Gastrocnemius medialis (tissue), 4 donors: ENCODE results near the gene VPS26B. TPM values are rescaled to one million over a fixed set of nuclear protein-coding genes. Genes with fewer than 3 reads are reported as not detected.

Experiments used
- ATAC-seq, 2 donors: fragments of 150-250 bp; one replicate each; pipeline ENCODE4 v1.9.1; 2016
- DNase-seq, 2 donors: peaks; one replicate each; pipeline ENCODE4 v3.0.0-alpha.2; 2019
- H3K27ac ChIP-seq, 4 donors: fragments of 200-600 bp; sonication (generic); 1 replicate in 1 of 4; 2 replicates in 3 of 4; pipeline ENCODE4 v1.5.1; 2016 to 2018; ENCODE audit warnings: mild to moderate bottlenecking in 2 of 4, moderate library complexity in 1 of 4
- H3K27me3 ChIP-seq, 3 donors: fragments of 200-600 bp; sonication (generic) in 2 of 3; 1 replicate in 1 of 3; 2 replicates in 2 of 3; pipeline versions ENCODE4 v1.5.1 to v1.6.0; 2016 to 2019; ENCODE audit warnings: mild to moderate bottlenecking in 1 of 3, moderate library complexity in 1 of 3
- H3K36me3 ChIP-seq, 2 donors: fragments of 200-600 bp; sonication (generic) in 1 of 2; one replicate each; pipeline ENCODE4 v1.5.1; 2017 to 2018
- H3K4me1 ChIP-seq, 2 donors: fragments of 200-600 bp; sonication (generic) in 1 of 2; one replicate each; pipeline ENCODE4 v1.5.1; 2016 to 2017; ENCODE audit warnings: mild to moderate bottlenecking in 2 of 2
- H3K4me3 ChIP-seq, 4 donors: fragments of 200-600 bp; sonication (generic) in 3 of 4; 1 replicate in 1 of 4; 2 replicates in 3 of 4; pipeline ENCODE4 v1.5.1; 2016 to 2019; ENCODE audit warnings: mild to moderate bottlenecking in 2 of 4
- H3K9me3 ChIP-seq, 3 donors: fragments of 200-600 bp; sonication (generic) in 2 of 3; 1 replicate in 1 of 3; 2 replicates in 2 of 3; pipeline ENCODE4 v1.5.1; 2016 to 2019
- CTCF ChIP-seq, 5 experiments: fragments of 450-650 bp in 3 of 5; fragments of 200-600 bp in 2 of 5; sonication (generic) in 2 of 5; IDR thresholded peaks in 4 of 5; conservative IDR thresholded peaks in 1 of 5; 1 replicate in 4 of 5; 2 replicates in 1 of 5; pipeline ENCODE4 v1.5.1; 2016 to 2019; ENCODE audit warnings: antibody characterized with exemption in 5 of 5, mild to moderate bottlenecking in 3 of 5, moderate library complexity in 3 of 5
- POLR2A ChIP-seq, 2 donors: fragments of 450-650 bp; IDR thresholded peaks; one replicate each; pipeline ENCODE4 v1.6.1; 2017; ENCODE audit warnings: antibody characterized with exemption in 2 of 2, mild to moderate bottlenecking in 2 of 2, moderate library complexity in 2 of 2
- in situ Hi-C, 4 donors: fragments of 200-750 bp; cut with MboI; loops; one replicate each; pipeline versions ENCODE4 v1.15.0 to v1.8.0; 2017; ENCODE audit warnings: low sequenced_read_pairs in 4 of 4
- intact Hi-C: fragments of 100-400 bp; cut with DNase I; formaldehyde crosslinking; loops from one replicate; pipeline ENCODE4 v1.15.1; 2023; ENCODE audit warnings: low total_unique reads
- total RNA-seq, 4 donors: library from RNA; depleted of rRNA; stranded (reverse); fragments of >200 nt; gene quantifications; one replicate each; pipeline versions ENCODE4 v1.1.0 to v1.2.3, GENCODE V29; 2016

Gene VPS26B
- total RNA-seq, 4 donors from 2014 or later: 15.4 to 32.9 (median 22.2) TPM

DNA sequence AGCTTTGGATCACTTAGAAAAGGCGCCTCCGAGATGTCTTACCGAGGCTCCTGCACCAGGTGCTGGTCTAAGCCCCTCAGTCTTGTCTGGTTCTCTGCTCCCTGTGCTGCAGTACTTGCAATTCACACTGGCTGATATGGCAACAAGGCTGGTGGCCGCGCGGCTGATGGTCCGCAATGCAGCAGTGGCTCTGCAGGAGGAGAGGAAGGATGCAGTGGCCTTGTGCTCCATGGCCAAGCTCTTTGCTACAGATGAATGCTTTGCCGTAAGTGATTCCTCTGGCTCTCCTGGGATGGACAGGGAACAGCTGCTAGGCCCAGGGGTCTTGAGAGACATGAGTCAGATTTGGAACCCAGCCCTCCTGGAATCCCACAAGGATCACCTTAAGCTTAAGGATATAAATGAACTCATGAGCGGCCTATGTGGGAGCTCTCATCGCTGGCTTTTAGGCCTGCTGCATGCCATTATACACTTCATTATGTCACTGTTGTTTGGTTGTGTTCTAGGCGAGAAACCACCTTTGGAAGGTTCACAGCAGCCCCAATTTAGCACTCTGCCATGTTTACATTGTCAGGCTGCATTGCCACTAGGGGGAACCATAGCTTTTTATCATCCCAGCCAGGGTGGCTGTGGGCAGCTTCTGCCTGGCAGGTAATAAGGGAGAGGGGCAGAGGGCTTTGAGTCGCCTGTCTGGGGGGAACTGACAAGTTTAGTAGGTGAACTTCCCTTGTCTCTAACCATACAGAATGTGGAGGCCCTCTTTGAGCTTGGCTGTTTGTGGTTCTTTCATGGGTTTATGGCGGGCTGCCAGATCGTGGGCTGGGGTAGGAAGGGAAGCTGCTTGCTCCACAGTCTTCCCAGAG, 37.4 kb downstream of the VPS26B start:
- Histone ChIP-seq H3K27me3 (no peaks in the 10 kb centered on the region), H3K9me3 (no peaks in the 10 kb centered on the region), H3K4me3 (no peak overlapping the region), H3K4me1 (no peaks in the 10 kb centered on the region), H3K36me3 (peaks cover 0 to 77% of the 10 kb centered on the region in 2 donors), H3K27ac (no peak overlapping the region)
- no peak for ATAC-seq
- in situ Hi-C loops: no loop called here
- no peak for TF ChIP-seq POLR2A (IDR thresholded peaks at IDR 0.05)
- TF ChIP-seq CTCF (IDR thresholded peaks at IDR 0.05 in 4 of 5, conservative IDR thresholded peaks at IDR 0.05 in 1 of 5): peak in 1 of 5 experiments; percentile 27
- intact Hi-C loops: no loop called here
- DNase-seq: no peak

GRCh38 chr11:134264966-134265764, 40.7 kb downstream of the VPS26B start:
- Histone ChIP-seq H3K4me3 (no peak overlapping the region), H3K4me1 (no peaks in the 10 kb centered on the region), H3K27me3 (peaks cover 0 to 4% (median 0%) of the 10 kb centered on the region in 3 donors), H3K27ac (no peak overlapping the region), H3K36me3 (peaks cover 0 to 49% of the 10 kb centered on the region in 2 donors), H3K9me3 (no peaks in the 10 kb centered on the region)
- ATAC-seq (no peak), DNase-seq (no peak)
- intact Hi-C loops: no loop called here
- in situ Hi-C loops: no loop called here
- no peak for TF ChIP-seq POLR2A (IDR thresholded peaks at IDR 0.05)
- no peak for TF ChIP-seq CTCF (IDR thresholded peaks at IDR 0.05 in 4 of 5, conservative IDR thresholded peaks at IDR 0.05 in 1 of 5)

- intact Hi-C loops (no loop called here), in situ Hi-C loops (no loop called here)
- Histone ChIP-seq H3K9me3 (no peaks in the 10 kb centered on the region), H3K27ac (no peak overlapping the region), H3K4me3 (no peak overlapping the region), H3K27me3 (peaks cover 1 to 7% (median 7%) of the 10 kb centered on the region in 3 donors), H3K36me3 (peaks cover 0 to 37% of the 10 kb centered on the region in 2 donors), H3K4me1 (no peaks in the 10 kb centered on the region)
- no peak for ATAC-seq
- DNase-seq: no peak
- no peak for TF ChIP-seq POLR2A (IDR thresholded peaks at IDR 0.05)
- no peak for TF ChIP-seq CTCF (IDR thresholded peaks at IDR 0.05 in 4 of 5, conservative IDR thresholded peaks at IDR 0.05 in 1 of 5)
These were observed 42.0 kb downstream of the VPS26B start for GRCh38 chr11:134266440-134266839.

DNA sequence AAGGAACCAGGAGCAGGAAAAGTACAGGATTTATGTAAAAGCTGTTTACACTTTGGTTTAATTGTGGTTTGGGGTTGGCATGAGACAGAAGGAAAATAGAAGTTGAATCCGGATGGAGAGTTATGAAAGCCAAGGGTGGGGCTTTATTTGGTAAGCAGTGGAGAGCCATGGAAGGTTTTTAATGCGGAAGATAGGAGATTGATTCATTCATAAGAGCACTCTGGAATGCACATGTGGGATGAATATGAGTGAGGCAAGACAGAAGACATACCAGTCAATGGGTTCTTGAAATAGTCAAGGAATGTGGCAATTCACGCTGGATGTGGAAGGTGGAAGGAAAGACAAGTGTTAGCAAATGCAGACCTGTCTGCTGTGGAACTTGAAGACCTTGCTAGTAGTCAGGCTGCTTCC, 42.4 kb downstream of the VPS26B start:
- H3K4me3 ChIP-seq: no peak overlapping the region
- TF ChIP-seq CTCF (IDR thresholded peaks at IDR 0.05 in 4 of 5, conservative IDR thresholded peaks at IDR 0.05 in 1 of 5) (no peak), POLR2A (IDR thresholded peaks at IDR 0.05) (no peak)
- intact Hi-C loops (no loop called here), in situ Hi-C loops (no loop called here)
- H3K27me3 ChIP-seq: peaks cover 6 to 11% (median 7%) of the 10 kb centered on the region in 3 donors
- H3K9me3 ChIP-seq: no peaks in the 10 kb centered on the region
- DNase-seq: no peak
- H3K4me1 ChIP-seq: no peaks in the 10 kb centered on the region
- peaks cover 0 to 33% of the 10 kb centered on the region in 2 donors for H3K36me3 ChIP-seq
- no peak for ATAC-seq
- no peak overlapping the region for H3K27ac ChIP-seq
